ENCODE results near the gene SOCS7. TPM values are rescaled to one million over a fixed set of nuclear protein-coding genes. Genes with fewer than 3 reads are reported as not detected.

The SOCS7 gene, protein sequence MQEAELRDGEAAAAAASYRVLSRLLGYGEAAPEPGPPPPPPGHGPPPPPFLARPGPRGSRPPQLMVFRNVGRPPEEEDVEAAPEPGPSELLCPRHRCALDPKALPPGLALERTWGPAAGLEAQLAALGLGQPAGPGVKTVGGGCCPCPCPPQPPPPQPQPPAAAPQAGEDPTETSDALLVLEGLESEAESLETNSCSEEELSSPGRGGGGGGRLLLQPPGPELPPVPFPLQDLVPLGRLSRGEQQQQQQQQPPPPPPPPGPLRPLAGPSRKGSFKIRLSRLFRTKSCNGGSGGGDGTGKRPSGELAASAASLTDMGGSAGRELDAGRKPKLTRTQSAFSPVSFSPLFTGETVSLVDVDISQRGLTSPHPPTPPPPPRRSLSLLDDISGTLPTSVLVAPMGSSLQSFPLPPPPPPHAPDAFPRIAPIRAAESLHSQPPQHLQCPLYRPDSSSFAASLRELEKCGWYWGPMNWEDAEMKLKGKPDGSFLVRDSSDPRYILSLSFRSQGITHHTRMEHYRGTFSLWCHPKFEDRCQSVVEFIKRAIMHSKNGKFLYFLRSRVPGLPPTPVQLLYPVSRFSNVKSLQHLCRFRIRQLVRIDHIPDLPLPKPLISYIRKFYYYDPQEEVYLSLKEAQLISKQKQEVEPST
- 6.5 and 7.5 TPM in 2 replicates for total RNA-seq (2012; rRNA removed)
- 6.8 and 9.2 TPM in 2 replicates for polyA plus RNA-seq (2012; rRNA removed)
- polyA plus RNA-seq (2012; cell fraction: cytosol; rRNA removed) = 3.7 TPM in 2 replicates
- polyA plus RNA-seq (2012; cell fraction: nucleus; rRNA removed; ENCODE audit: low replicate concordance) = 13.4 and 14.2 TPM in 2 replicates
- percentile 72 among the genes with signal in this experiment for Bru-seq, nascent RNA
- percentile 82 among the genes with signal in this experiment for BruChase-seq, experiment 1, labeled RNA remaining after a 6-hour chase
- percentile 76 among the genes with signal in this experiment for BruChase-seq, experiment 2, labeled RNA remaining after a 2-hour chase
- long read RNA-seq, partial matches to known transcripts = 0 of 7 reads
- long read RNA-seq, other reads (novel, unspliced or antisense) = 7 of 7 reads

DNA sequence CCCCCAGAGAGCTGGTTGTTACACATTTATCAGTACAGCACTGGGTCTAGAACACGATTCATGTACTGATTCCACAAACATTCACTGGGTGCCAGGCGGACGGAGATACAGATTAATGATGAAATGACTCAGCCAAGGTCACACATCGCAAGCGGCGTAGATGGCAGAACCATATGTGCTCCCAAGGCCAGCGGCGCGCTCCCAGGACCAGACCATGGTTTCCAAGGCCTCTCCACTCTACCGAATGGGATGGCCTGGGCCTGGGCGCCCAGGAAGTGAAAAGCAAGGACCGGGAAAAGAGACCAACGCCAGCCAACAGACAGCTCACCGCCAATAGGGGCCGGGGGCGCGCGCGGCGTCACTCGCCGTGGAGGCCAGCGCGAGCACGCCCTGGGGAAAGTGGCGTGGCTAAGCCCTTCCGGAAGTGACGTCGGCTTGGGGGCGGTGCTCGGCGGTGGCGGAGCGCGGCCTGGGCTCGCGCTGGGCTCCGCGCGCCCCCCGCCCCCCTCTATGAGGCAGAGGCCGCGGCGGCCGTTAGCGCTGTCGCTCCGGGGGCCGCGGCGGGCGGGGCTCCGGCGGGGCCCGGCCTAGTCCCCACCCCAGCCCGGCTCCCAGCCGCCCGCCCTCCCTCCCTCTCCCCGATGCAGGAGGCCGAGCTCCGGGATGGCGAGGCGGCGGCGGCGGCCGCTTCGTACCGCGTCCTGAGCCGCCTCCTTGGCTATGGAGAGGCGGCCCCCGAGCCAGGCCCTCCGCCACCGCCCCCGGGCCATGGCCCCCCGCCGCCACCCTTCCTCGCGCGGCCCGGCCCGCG, at the start of gene SOCS7:
SOCS7 (plus strand) TSS at position 433 of the 811 bp plus-strand sequence; CDS start at position 642, 209 bp downstream.
- Histone ChIP-seq H3K27me3 (ENCODE audit: control insufficient read depth, insufficient read depth, low read length) (no peaks in the 10 kb centered on the region), H3K9ac (ENCODE audit: low read depth, low read length) (peak within 1 kb of the TSS; percentile 83), H3K9me1 (ENCODE audit: insufficient read depth, low read length) (peaks cover 6% of the 10 kb centered on the region; the same call in 1 of the 2 replicates), H3K18ac (ENCODE audit: low read depth, low read length) (peak within 1 kb of the TSS; percentile 74), H3K4me3 (ENCODE audit: insufficient read depth, low read depth, low read length) (peak within 1 kb of the TSS; percentile 80), H2AFZ (replicated peaks; ENCODE audit: low read length, poor library complexity) (peak within 1 kb of the TSS; percentile 93), H3K79me1 (ENCODE audit: low read depth in 1 of 2, low read length in 2 of 2) (peaks cover 13 to 34% of the 10 kb centered on the region in 2 experiments), H2BK5ac (ENCODE audit: low read depth, low read length, poor library complexity, severe bottlenecking) (peak within 1 kb of the TSS; percentile 58), H3K14ac (replicated peaks; ENCODE audit: low read depth, low read length) (peak within 1 kb of the TSS; percentile 90), H2AK9ac (replicated peaks; ENCODE audit: low read depth, low read length, poor library complexity) (peak within 1 kb of the TSS; percentile 85), H3K23ac (ENCODE audit: low read depth, low read length) (peak within 1 kb of the TSS; percentile 70), H3K36me3 (ENCODE audit: control insufficient read depth, insufficient read depth, low read length) (no peaks in the 10 kb centered on the region), H3K56ac (ENCODE audit: extremely low read depth, insufficient read depth, low read length) (peak within 1 kb of the TSS; percentile 12; the same call in 1 of the 2 replicates), H4K5ac (ENCODE audit: low read depth, low read length) (peak within 1 kb of the TSS; percentile 97), H3K4ac (ENCODE audit: low read depth, low read length) (peak within 1 kb of the TSS; percentile 95), H4K91ac (ENCODE audit: insufficient read depth, low read depth, low read length) (peak within 1 kb of the TSS; percentile 61), H4K20me1 (ENCODE audit: insufficient read depth, low read length) (peaks cover 36% of the 10 kb centered on the region), H3K9me3 (ENCODE audit: control insufficient read depth, insufficient read depth, low read length) (no peaks in the 10 kb centered on the region), H2BK15ac (ENCODE audit: low read depth, low read length) (0 out of 3 replicates have a peak within 1 kb of the TSS, but pooled peaks have one; percentile 11), H2BK20ac (ENCODE audit: low read depth, low read length) (peak within 1 kb of the TSS; percentile 22; the same call in 1 of the 2 replicates), H2AK5ac (ENCODE audit: low read depth, low read length) (peak within 1 kb of the TSS; percentile 86; the same call in 1 of the 2 replicates), H3K4me2 (ENCODE audit: low read depth, low read length) (peak within 1 kb of the TSS; percentile 98), H3K27ac (ENCODE audit: insufficient read depth, low read length) (peak within 1 kb of the TSS; percentile 78), H4K8ac (ENCODE audit: low read depth in 2 of 2, low read length in 2 of 2) (peak within 1 kb of the TSS; percentile 88 to 95), H3K4me1 (ENCODE audit: control insufficient read depth, insufficient read depth, low read length) (peaks cover 4% of the 10 kb centered on the region), H2BK120ac (ENCODE audit: low read depth, low read length) (peak within 1 kb of the TSS; percentile 7; the same call in 1 of the 2 replicates)
- TF ChIP-seq RCOR1 (IDR thresholded peaks at IDR 0.05; ENCODE audit: insufficient replicate concordance, low read length) = no peak
- TF ChIP-seq, protein P1, sequence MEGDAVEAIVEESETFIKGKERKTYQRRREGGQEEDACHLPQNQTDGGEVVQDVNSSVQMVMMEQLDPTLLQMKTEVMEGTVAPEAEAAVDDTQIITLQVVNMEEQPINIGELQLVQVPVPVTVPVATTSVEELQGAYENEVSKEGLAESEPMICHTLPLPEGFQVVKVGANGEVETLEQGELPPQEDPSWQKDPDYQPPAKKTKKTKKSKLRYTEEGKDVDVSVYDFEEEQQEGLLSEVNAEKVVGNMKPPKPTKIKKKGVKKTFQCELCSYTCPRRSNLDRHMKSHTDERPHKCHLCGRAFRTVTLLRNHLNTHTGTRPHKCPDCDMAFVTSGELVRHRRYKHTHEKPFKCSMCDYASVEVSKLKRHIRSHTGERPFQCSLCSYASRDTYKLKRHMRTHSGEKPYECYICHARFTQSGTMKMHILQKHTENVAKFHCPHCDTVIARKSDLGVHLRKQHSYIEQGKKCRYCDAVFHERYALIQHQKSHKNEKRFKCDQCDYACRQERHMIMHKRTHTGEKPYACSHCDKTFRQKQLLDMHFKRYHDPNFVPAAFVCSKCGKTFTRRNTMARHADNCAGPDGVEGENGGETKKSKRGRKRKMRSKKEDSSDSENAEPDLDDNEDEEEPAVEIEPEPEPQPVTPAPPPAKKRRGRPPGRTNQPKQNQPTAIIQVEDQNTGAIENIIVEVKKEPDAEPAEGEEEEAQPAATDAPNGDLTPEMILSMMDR (conservative IDR thresholded peaks at IDR 0.05; ENCODE audit: low read depth, low read length) = no peak
- peak; percentile 93 for TF ChIP-seq MAZ (IDR thresholded peaks at IDR 0.05; ENCODE audit: borderline replicate concordance, low read depth, low read length)
- no peak for TF ChIP-seq SMC3 (IDR thresholded peaks at IDR 0.05; ENCODE audit: low read depth, low read length)
- peak; percentile 86 for TF ChIP-seq MXI1 (IDR thresholded peaks at IDR 0.05; ENCODE audit: borderline replicate concordance, low read depth, low read length)
- 0 out of 2 replicates have a peak, but pooled peaks have one; percentile 8 for TF ChIP-seq BHLHE40 (IDR thresholded peaks at IDR 0.05; ENCODE audit: low read depth, low read length)
- TF ChIP-seq RFX5 (IDR thresholded peaks at IDR 0.05; ENCODE audit: low read depth, low read length) = peak; percentile 55; the same call in 1 of the 2 replicates
- TF ChIP-seq, protein P2, sequence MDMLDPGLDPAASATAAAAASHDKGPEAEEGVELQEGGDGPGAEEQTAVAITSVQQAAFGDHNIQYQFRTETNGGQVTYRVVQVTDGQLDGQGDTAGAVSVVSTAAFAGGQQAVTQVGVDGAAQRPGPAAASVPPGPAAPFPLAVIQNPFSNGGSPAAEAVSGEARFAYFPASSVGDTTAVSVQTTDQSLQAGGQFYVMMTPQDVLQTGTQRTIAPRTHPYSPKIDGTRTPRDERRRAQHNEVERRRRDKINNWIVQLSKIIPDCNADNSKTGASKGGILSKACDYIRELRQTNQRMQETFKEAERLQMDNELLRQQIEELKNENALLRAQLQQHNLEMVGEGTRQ (IDR thresholded peaks at IDR 0.05; ENCODE audit: low read depth, low read length) = no peak
- peak; percentile 80 for TF ChIP-seq POLR2A (IDR thresholded peaks at IDR 0.05; ENCODE audit: low read depth, low read length)
- in situ Hi-C loops (cut with MboI; ENCODE audit: low sequenced_read_pairs) = loop anchor here (10.0 to 25.0 kb wide), 2 partner anchors 136 to 313 kb away; no protein-coding TSS in a partner anchor
- ChIA-PET POLR2A (ENCODE audit: unreplicated experiment) (interaction anchor here (0.6 kb wide), 1 partner anchor 164 kb away, joined by 3 read pairs; no protein-coding TSS in a partner anchor), CTCF (interaction anchor here (0.6 to 1.6 kb wide), 4 partner anchors 10 to 315 kb away, joined by 3 to 10 read pairs (median 5); no protein-coding TSS in a partner anchor)
- 7% methylated on average over 5 of the region's 84 CpGs; no CpG with 5 or more reads in 1 of the 2 experiments for WGBS, 2 experiments (ENCODE audit: extremely low coverage in 2 of 2, insufficient read length in 1 of 2)
- DNase-seq (peak; percentile 90), ATAC-seq (ENCODE audit: low read depth) (peak; percentile 89)
- dilution Hi-C loops (cut with HindIII; ENCODE audit: low sequenced_read_pairs, unreplicated experiment) = no loop called here
- intact Hi-C loops (cut with micrococcal nuclease) = no loop called here
- no TSS peak for BruUV-seq (replicated peaks)
